Cardiac fibroblast (primary cell): ENCODE data around the gene SETDB2.
A peak's percentile ranks its signal among the peaks of the same experiment; 100 is the strongest.
"Not testable (repeated sequence)": the region's sequence is repeated elsewhere in the genome, so short reads cannot be mapped to it uniquely, and the experiment has no call there.

Experiments used
- DNase-seq, 2 donors: peaks; one replicate each; pipeline versions ENCODE4 v3.0.0 to v3.0.0-alpha.2; 2010; ENCODE audit warnings: low read depth in 2 of 2
- H3K4me3 ChIP-seq, 2 donors: replicated peaks in 1 of 2; 1 replicate in 1 of 2; 2 replicates in 1 of 2; pipeline ENCODE4 v1.5.1; 2011; ENCODE audit warnings: low read depth in 2 of 2, low read length in 2 of 2, mild to moderate bottlenecking in 2 of 2, moderate library complexity in 1 of 2
- CTCF ChIP-seq: IDR thresholded peaks from one replicate; pipeline ENCODE4 v1.5.1; 2011; ENCODE audit warnings: low read depth, mild to moderate bottlenecking, low read length, inconsistent platforms

Gene SETDB2

GRCh38 chr13:49481788-49482187, 37.7 kb downstream of the SETDB2 start:
- no peak for DNase-seq
- no peak overlapping the region for H3K4me3 ChIP-seq
- no peak for TF ChIP-seq CTCF

GRCh38 chr13:49488563-49488962, 44.5 kb downstream of the SETDB2 start:
- TF ChIP-seq CTCF: no peak
- no peak for DNase-seq

GRCh38 chr13:49494645-49495044, 50.6 kb downstream of the SETDB2 start:
- H3K4me3 ChIP-seq: peak overlapping the region; percentile 51 to 62
- DNase-seq: no peak
- no peak for TF ChIP-seq CTCF

More at GRCh38 chr13:49488563-49488962, 44.5 kb downstream of the SETDB2 start:
- no peak overlapping the region for H3K4me3 ChIP-seq

- peak; percentile 73 to 82 for DNase-seq
- TF ChIP-seq CTCF: no peak
Measured at GRCh38 chr13:49495783-49496762, 52.0 kb downstream of the SETDB2 start, which contains the start of gene PHF11. Gene PHF11, plus strand, starts transcription at chr13:49495953. Its CDS starts 49 bp downstream, at chr13:49496002.

GRCh38 chr13:49496837-49497236, 52.8 kb downstream of the SETDB2 start:
- H3K4me3 ChIP-seq: peak overlapping the region in 1 of 2 donors; percentile 62
- not testable (repeated sequence) for DNase-seq

More at GRCh38 chr13:49495783-49496762, 52.0 kb downstream of the SETDB2 start, which contains the start of gene PHF11:
- peak within 1 kb of the TSS; percentile 51 to 62 for H3K4me3 ChIP-seq

- no peak for TF ChIP-seq CTCF
- H3K4me3 ChIP-seq: no peak overlapping the region
- DNase-seq: no peak
Measured at GRCh38 chr13:49497272-49497671, 53.2 kb downstream of the SETDB2 start.

- DNase-seq: no peak
- no peak for TF ChIP-seq CTCF
- no peak overlapping the region for H3K4me3 ChIP-seq
Measured at GRCh38 chr13:49498206-49498605, 54.1 kb downstream of the SETDB2 start.
